GM12872 (cell line): ENCODE data around the gene PTN.

Source experiments
- CTCF ChIP-seq: IDR thresholded peaks from 3 replicates; pipeline ENCODE4 v1.5.1; 2011; ENCODE audit warnings: low read depth, mild to moderate bottlenecking, low read length, moderate library complexity; ENCODE audit not compliant: insufficient read depth

PTN gene

GRCh38 chr7:137342265-137342664 lies 1.3 kb downstream of the PTN start:
- TF ChIP-seq CTCF = no peak

DNA sequence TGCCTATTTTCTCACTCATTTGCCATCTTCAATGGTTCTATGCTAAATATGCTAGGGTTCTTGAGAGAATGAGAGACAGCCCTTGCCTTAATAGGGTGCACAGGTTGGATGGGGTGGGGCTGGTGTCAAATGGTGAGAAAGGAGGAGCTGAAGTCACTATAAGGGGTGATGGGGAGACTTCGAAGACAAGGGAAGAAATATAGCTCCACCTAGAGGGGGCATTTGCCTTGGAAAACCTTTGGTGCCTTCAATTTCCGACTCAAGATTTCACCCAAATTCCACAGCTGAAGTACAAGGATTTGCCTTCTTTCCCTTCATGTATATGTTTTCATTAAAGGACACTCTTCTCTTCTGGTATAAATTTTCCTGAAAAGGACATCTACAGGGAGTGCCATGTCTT lies 5.6 kb downstream of the PTN start:
- peak; percentile 31; the same call in 1 of the 3 replicates for TF ChIP-seq CTCF

GRCh38 chr7:137335814-137336213 lies 7.7 kb downstream of the PTN start:
- TF ChIP-seq CTCF = no peak

- no peak for TF ChIP-seq CTCF
Observed at GRCh38 chr7:137331378-137331777, 12.2 kb downstream of the PTN start.

DNA sequence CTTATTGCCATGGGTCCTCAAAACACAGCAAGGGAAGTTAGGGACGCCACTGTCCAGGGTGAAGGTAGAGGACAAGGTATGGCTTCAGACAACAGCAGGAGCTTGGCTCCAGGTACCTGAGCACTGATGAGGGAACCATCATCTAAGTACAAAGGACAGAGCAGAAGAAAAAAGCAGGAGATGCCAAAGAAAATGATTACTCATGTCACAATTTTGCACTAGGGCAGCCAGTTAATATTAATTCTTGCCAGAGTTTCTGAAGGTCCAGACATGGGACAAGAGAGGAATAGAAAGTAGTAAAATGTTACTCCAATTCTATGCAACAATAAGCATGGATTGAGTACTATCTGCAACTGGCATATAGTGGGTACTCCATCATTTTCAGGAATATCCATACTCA lies 14.1 kb downstream of the PTN start:
- TF ChIP-seq CTCF = no peak

GRCh38 chr7:137328373-137329120 lies 15.0 kb downstream of the PTN start:
- TF ChIP-seq CTCF = no peak

- no peak for TF ChIP-seq CTCF
Observed at GRCh38 chr7:137325927-137326326, 17.6 kb downstream of the PTN start.
